Gastroesophageal sphincter (tissue), 3 donors: ENCODE measurements around the gene SEZ6L.

Experiments
- EP300 ChIP-seq: sonication (generic); formaldehyde crosslinking; IDR thresholded peaks from one replicate; pipeline ENCODE4 v1.6.1; 2017; ENCODE audit warnings: antibody characterized with exemption, mild to moderate bottlenecking
- POLR2A ChIP-seq, 2 donors: fragments of 450-650 bp; IDR thresholded peaks; one replicate each; pipeline ENCODE4 v1.6.1; 2017; ENCODE audit warnings: antibody characterized with exemption in 2 of 2, mild to moderate bottlenecking in 2 of 2, moderate library complexity in 1 of 2
- TF ChIP-seq, protein P1 (sequence below), 4 experiments: fragments of 200-600 bp in 2 of 4; fragments of 450-650 bp in 2 of 4; sonication (generic) in 1 of 4; IDR thresholded peaks; one replicate each; pipeline ENCODE4 v1.5.1; 2017 to 2019; ENCODE audit warnings: antibody characterized with exemption in 4 of 4, mild to moderate bottlenecking in 2 of 4, moderate library complexity in 2 of 4

DNA sequence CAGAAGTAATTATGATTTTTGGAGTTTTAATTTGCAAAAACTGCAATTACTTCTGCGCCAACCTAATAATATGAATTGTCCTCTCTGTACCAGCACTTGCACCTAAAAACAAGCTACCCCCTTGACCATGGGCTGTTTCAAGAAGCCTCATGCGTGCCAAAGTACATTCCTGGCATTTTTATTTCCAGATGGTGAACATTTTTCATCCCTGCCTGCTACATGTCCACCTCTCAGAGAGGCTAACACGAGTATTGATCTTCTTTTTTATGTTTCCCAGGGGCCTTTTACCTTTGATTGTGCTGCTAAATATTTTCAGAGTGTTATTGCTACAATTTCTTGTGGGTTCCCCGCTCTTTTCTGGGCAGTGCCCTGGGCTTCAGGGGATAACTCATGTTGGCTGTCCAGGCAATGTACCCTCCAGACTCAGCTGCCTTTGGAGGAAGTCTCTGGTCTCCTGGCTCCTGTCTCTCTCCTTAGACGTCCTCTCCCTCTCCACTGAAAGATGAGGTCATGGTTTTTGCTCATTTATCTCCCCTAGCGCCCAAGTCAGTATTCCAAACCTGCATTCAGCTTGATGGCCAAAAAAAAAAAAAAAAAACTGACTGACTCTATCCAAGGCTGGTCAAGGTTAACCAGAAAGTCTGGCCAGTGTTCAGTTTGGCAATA lies 173.6 kb downstream of the SEZ6L start:
- TF ChIP-seq POLR2A (IDR thresholded peaks at IDR 0.05) (no peak), EP300 (no peak)
- TF ChIP-seq, protein P1, sequence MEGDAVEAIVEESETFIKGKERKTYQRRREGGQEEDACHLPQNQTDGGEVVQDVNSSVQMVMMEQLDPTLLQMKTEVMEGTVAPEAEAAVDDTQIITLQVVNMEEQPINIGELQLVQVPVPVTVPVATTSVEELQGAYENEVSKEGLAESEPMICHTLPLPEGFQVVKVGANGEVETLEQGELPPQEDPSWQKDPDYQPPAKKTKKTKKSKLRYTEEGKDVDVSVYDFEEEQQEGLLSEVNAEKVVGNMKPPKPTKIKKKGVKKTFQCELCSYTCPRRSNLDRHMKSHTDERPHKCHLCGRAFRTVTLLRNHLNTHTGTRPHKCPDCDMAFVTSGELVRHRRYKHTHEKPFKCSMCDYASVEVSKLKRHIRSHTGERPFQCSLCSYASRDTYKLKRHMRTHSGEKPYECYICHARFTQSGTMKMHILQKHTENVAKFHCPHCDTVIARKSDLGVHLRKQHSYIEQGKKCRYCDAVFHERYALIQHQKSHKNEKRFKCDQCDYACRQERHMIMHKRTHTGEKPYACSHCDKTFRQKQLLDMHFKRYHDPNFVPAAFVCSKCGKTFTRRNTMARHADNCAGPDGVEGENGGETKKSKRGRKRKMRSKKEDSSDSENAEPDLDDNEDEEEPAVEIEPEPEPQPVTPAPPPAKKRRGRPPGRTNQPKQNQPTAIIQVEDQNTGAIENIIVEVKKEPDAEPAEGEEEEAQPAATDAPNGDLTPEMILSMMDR (IDR thresholded peaks at IDR 0.05), result no peak
